Measurements from ENCODE around the gene ITGB5.

DNA sequence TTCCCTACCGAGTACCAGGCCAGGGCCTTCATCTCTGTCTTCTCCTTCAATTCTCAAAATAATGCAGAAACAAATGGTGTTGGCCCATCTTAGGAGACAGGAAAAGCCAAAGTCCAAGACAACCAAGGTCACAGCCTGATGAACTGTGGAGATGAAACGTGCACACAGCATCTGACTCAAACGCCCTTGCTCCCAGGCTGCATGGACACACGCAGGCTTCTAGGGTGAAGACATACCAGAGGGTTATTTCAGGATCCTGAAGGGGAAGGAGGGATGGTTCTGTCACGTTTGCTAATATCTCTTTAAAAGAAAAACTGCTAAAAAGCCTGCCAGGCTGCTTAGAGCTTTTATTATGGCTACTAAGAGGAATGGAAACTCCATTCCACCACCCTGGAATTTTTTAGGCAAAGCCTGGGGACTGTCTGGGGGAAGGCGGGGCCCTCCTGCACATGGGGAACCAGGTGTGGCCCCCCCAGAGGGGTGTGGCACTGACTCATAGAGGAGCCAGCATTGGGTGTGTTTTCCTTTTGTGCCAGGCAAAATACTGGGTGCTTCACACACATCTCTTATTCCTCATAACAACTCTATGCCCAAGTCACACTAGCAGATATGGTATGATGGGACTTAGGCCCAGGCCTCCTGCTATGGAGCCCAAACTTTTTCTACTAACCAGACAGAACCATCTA, 94.0 kb downstream of the ITGB5 start:
- TF ChIP-seq, protein P1, sequence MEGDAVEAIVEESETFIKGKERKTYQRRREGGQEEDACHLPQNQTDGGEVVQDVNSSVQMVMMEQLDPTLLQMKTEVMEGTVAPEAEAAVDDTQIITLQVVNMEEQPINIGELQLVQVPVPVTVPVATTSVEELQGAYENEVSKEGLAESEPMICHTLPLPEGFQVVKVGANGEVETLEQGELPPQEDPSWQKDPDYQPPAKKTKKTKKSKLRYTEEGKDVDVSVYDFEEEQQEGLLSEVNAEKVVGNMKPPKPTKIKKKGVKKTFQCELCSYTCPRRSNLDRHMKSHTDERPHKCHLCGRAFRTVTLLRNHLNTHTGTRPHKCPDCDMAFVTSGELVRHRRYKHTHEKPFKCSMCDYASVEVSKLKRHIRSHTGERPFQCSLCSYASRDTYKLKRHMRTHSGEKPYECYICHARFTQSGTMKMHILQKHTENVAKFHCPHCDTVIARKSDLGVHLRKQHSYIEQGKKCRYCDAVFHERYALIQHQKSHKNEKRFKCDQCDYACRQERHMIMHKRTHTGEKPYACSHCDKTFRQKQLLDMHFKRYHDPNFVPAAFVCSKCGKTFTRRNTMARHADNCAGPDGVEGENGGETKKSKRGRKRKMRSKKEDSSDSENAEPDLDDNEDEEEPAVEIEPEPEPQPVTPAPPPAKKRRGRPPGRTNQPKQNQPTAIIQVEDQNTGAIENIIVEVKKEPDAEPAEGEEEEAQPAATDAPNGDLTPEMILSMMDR (conservative IDR thresholded peaks at IDR 0.05 in 1 of 2, IDR thresholded peaks at IDR 0.05 in 1 of 2; ENCODE audit: extremely low read depth in 1 of 2, insufficient read depth in 1 of 2, low read depth in 1 of 2, low read length in 2 of 2), result no peak
- no peak for TF ChIP-seq EZH2 (IDR thresholded peaks at IDR 0.05; ENCODE audit: borderline replicate concordance, low read length)
